OCI-LY7 (cell line): Measurements from ENCODE around the gene RAC2.

Experiments
- CTCF ChIP-seq: fragments of 200-600 bp; sonication (generic); conservative IDR thresholded peaks from 2 replicates; pipeline ENCODE4 v1.5.1; 2014; ENCODE audit warnings: mild to moderate bottlenecking, antibody characterized with exemption, low read length, moderate library complexity, mixed read lengths
- EZH2phosphoT487 ChIP-seq: fragments of 200-600 bp; sonication (generic); IDR thresholded peaks from 2 replicates; pipeline ENCODE4 v1.6.1; 2018; ENCODE audit warnings: low read depth, borderline replicate concordance, mild to moderate bottlenecking, mixed run types, antibody characterized with exemption, low read length, moderate library complexity, mixed read lengths

- TF ChIP-seq CTCF (no peak), EZH2phosphoT487 (no peak)
These were observed 35.5 kb upstream of the RAC2 start for GRCh38 chr22:37279331-37280181.
